Measurements from ENCODE around the gene TOX2.

The TOX2 gene

DNA sequence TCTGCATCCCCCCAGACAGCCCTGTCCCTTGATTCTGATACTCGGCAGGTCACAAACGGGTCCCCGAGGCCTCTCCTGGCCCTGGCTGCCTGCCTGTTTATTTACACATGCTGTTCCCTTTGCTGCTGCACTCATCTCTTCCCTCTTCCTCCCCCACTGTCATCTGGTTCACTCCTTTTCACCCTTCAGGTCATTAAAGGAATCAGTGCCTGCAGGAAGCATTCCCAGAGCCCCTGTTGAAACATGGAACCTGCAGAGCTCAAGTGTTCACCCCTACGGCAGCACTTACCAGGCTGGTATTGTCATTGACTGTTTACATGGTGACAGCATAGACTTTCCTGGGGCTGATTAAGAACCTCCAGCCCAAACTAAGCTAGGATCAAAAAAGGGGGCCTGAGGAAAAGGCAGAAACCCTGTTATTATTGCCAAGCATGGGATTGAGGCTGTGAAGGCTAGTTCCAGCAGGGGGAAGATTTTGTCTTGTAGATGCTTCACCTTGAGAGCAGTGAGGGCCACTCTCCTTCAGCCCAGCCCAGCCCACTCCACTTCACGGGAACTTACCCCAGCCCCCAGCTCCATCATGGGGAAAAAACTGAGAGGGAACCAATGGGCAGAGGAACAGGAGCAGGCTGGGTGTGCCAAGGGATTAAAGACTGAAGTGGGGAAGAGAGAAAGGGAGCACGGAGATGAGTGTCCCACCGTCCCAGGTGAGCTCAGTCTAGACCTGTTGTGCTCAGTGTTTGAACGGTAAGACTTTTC lies 199.1 kb downstream of the TOX2 start:
- DNase-seq = no peak

- no peak for DNase-seq
Measured at GRCh38 chr20:44115181-44115580, 200.5 kb downstream of the TOX2 start.

DNA sequence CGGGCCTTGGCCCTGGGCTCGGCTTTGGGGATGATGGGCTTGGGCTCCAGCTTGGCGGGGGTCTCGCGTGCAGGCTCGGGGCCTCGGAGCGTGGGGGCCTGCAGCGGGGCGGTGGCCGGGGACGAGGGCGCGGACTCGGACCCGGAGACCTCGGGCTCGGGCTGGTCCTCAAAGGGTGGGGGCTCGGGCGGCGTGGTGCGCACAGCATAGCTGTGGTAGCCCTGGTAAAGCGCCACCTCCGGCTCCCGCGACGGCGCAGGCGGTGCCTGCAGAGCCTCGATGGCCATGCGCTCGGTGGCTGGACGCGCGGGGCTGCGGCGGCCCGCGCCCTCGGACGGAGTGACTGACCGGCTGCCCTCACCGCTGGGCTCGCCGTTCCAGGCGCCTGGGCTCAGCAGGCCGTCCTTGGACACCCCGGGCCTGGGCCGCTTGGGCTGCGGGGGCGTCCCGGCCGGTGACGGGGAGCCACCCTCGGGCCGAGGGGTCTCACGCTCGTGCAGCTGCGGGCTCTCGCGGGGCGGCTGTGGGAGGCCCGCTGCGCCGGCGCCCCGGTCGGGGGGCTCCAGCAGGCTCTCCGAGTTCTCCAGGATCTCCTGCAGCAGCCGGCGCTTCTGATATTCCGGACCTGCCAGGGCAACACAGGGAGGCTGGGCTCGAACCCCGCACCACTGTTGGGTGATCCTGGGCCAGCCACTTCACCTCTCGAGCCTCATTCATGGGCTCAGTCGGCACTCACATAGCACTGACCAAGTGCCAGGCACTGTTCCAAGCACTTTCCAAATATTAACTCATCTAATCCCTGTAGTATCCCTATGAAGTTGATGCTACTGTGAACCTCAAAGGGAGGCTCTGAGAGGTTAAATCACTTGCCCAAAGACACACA lies 201.4 kb downstream of the TOX2 start:
- DNase-seq = no peak

GRCh38 chr20:44117296-44118184 lies 202.9 kb downstream of the TOX2 start:
- no peak for DNase-seq

GRCh38 chr20:44118185-44119033 lies 203.8 kb downstream of the TOX2 start:
- no peak for DNase-seq

Measured in right hindlimb (tissue), 1 donor.